ENCODE data around the gene PLCH2. TPM values are rescaled to one million over a fixed set of nuclear protein-coding genes. Genes with fewer than 3 reads are reported as not detected.
"Not testable (repeated sequence)": the region's sequence is repeated elsewhere in the genome, so short reads cannot be mapped to it uniquely, and the experiment has no call there.

PLCH2 gene
- total RNA-seq, 1 experiment from 2014 or later = 123 TPM

- H3K27ac Mint-ChIP-seq (ENCODE audit: low read depth, unreplicated experiment) = peak overlapping the region; percentile 27
- DNase-seq (ENCODE audit: unreplicated experiment) = no peak
- BruUV-seq (replicated peaks) = no TSS peak
- no peak for TF ChIP-seq CTCF (IDR thresholded peaks at IDR 0.05; ENCODE audit: unreplicated experiment)
- intact Hi-C loops (cut with micrococcal nuclease) = loop anchor here (1.0 to 5.0 kb wide), 6 partner anchors 21 to 877 kb away; partner anchors contain the start of genes MORN1, PANK4 and RER1
- ChIA-PET CTCF (interaction anchor here (0.6 to 4.2 kb wide), 28 partner anchors 9 to 877 kb away, joined by 3 to 60 read pairs (median 4); partner anchors contain the start of genes PANK4, PEX10 and TNFRSF14), POLR2A (interaction anchor here (0.7 to 4.2 kb wide), 8 partner anchors 13 to 353 kb away, joined by 3 to 36 read pairs (median 7); partner anchors contain the start of genes FAAP20, MORN1, PANK4 and PEX10)
- H3K4me3 Mint-ChIP-seq (ENCODE audit: unreplicated experiment) = peak overlapping the region; percentile 75
- H3K9me3 Mint-ChIP-seq (ENCODE audit: unreplicated experiment) = no peaks in the 10 kb centered on the region
- H3K4me1 Mint-ChIP-seq (ENCODE audit: insufficient read depth, unreplicated experiment) = peaks cover 5% of the 10 kb centered on the region
- no peaks in the 10 kb centered on the region for H3K36me3 Mint-ChIP-seq (ENCODE audit: insufficient read depth, unreplicated experiment)
- H3K27me3 Mint-ChIP-seq (ENCODE audit: insufficient read depth, unreplicated experiment) = no peaks in the 10 kb centered on the region
These were observed 71.3 kb downstream of the PLCH2 start for GRCh38 chr1:2547210-2548067.

GRCh38 chr1:2548068-2548589 lies 72.0 kb downstream of the PLCH2 start:
- no peaks in the 10 kb centered on the region for H3K36me3 Mint-ChIP-seq (ENCODE audit: insufficient read depth, unreplicated experiment)
- H3K27me3 Mint-ChIP-seq (ENCODE audit: insufficient read depth, unreplicated experiment) = no peaks in the 10 kb centered on the region
- peak overlapping the region; percentile 75 for H3K4me3 Mint-ChIP-seq (ENCODE audit: unreplicated experiment)
- BruUV-seq (replicated peaks) = no TSS peak
- TF ChIP-seq CTCF (IDR thresholded peaks at IDR 0.05; ENCODE audit: unreplicated experiment) = peak; percentile 87
- peak; percentile 78 for DNase-seq (ENCODE audit: unreplicated experiment)
- CTCF ChIA-PET = interaction anchor here (0.8 to 4.2 kb wide), 21 partner anchors 8 to 876 kb away, joined by 3 to 60 read pairs (median 6); partner anchors contain the start of genes PANK4, PEX10 and TNFRSF14
- intact Hi-C loops (cut with micrococcal nuclease) = loop anchor here (1.0 to 5.0 kb wide), 4 partner anchors 56 to 877 kb away; no protein-coding TSS in a partner anchor
- H3K4me1 Mint-ChIP-seq (ENCODE audit: insufficient read depth, unreplicated experiment) = peaks cover 5% of the 10 kb centered on the region
- no peaks in the 10 kb centered on the region for H3K9me3 Mint-ChIP-seq (ENCODE audit: unreplicated experiment)
- H3K27ac Mint-ChIP-seq (ENCODE audit: low read depth, unreplicated experiment) = no peak overlapping the region
- POLR2A ChIA-PET = interaction anchor here (0.7 to 2.6 kb wide), 8 partner anchors 14 to 353 kb away, joined by 3 to 22 read pairs (median 4); partner anchors contain the start of genes FAAP20, MORN1, PEX10 and PRXL2B

- not testable (repeated sequence) for H3K9me3 Mint-ChIP-seq (ENCODE audit: unreplicated experiment); DNase-seq (ENCODE audit: unreplicated experiment); H3K36me3 Mint-ChIP-seq (ENCODE audit: insufficient read depth, unreplicated experiment); H3K27ac Mint-ChIP-seq (ENCODE audit: low read depth, unreplicated experiment); H3K4me3 Mint-ChIP-seq (ENCODE audit: unreplicated experiment); BruUV-seq (replicated peaks); H3K4me1 Mint-ChIP-seq (ENCODE audit: insufficient read depth, unreplicated experiment); H3K27me3 Mint-ChIP-seq (ENCODE audit: insufficient read depth, unreplicated experiment)
- ChIA-PET CTCF (interaction anchor here (2.0 to 4.2 kb wide), 5 partner anchors 14 to 129 kb away, joined by 6 to 28 read pairs (median 13); no protein-coding TSS in a partner anchor), POLR2A (interaction anchor here (0.7 to 1.4 kb wide), 4 partner anchors 22 to 875 kb away, joined by 3 to 4 read pairs (median 3); partner anchors contain the start of genes PEX10 and PRXL2B)
- intact Hi-C loops (cut with micrococcal nuclease) = loop anchor here (2.0 to 5.0 kb wide), 3 partner anchors 57 to 875 kb away; no protein-coding TSS in a partner anchor
These were observed 73.4 kb downstream of the PLCH2 start for GRCh38 chr1:2549367-2550029.

- H3K9me3 Mint-ChIP-seq (ENCODE audit: unreplicated experiment); H3K4me3 Mint-ChIP-seq (ENCODE audit: unreplicated experiment); H3K36me3 Mint-ChIP-seq (ENCODE audit: insufficient read depth, unreplicated experiment); intact Hi-C loops (cut with micrococcal nuclease); H3K27ac Mint-ChIP-seq (ENCODE audit: low read depth, unreplicated experiment); H3K4me1 Mint-ChIP-seq (ENCODE audit: insufficient read depth, unreplicated experiment); DNase-seq (ENCODE audit: unreplicated experiment); POLR2A ChIA-PET; CTCF ChIA-PET; BruUV-seq (replicated peaks); H3K27me3 Mint-ChIP-seq (ENCODE audit: insufficient read depth, unreplicated experiment): not testable (repeated sequence)
These were observed 74.3 kb downstream of the PLCH2 start for GRCh38 chr1:2550309-2550861.

- H3K27me3 Mint-ChIP-seq (ENCODE audit: insufficient read depth, unreplicated experiment); H3K36me3 Mint-ChIP-seq (ENCODE audit: insufficient read depth, unreplicated experiment); BruUV-seq (replicated peaks); DNase-seq (ENCODE audit: unreplicated experiment); intact Hi-C loops (cut with micrococcal nuclease); POLR2A ChIA-PET; CTCF ChIA-PET; H3K4me3 Mint-ChIP-seq (ENCODE audit: unreplicated experiment); H3K27ac Mint-ChIP-seq (ENCODE audit: low read depth, unreplicated experiment); H3K9me3 Mint-ChIP-seq (ENCODE audit: unreplicated experiment): not testable (repeated sequence)
- peaks cover 10% of the 10 kb centered on the region for H3K4me1 Mint-ChIP-seq (ENCODE audit: insufficient read depth, unreplicated experiment)
These were observed 75.5 kb downstream of the PLCH2 start for GRCh38 chr1:2551544-2551943.

Data from MCF 10A (cell line).